GM18868 (cell line): ENCODE results near the gene PLCB3.

Experiments
- ATAC-seq: cut with Tn5 transposase; IDR thresholded peaks from one replicate; pipeline ENCODE4 v1.9.1; 2021; ENCODE audit warnings: mild to moderate bottlenecking, moderate library complexity; ENCODE audit not compliant: unreplicated experiment

The PLCB3 gene

DNA sequence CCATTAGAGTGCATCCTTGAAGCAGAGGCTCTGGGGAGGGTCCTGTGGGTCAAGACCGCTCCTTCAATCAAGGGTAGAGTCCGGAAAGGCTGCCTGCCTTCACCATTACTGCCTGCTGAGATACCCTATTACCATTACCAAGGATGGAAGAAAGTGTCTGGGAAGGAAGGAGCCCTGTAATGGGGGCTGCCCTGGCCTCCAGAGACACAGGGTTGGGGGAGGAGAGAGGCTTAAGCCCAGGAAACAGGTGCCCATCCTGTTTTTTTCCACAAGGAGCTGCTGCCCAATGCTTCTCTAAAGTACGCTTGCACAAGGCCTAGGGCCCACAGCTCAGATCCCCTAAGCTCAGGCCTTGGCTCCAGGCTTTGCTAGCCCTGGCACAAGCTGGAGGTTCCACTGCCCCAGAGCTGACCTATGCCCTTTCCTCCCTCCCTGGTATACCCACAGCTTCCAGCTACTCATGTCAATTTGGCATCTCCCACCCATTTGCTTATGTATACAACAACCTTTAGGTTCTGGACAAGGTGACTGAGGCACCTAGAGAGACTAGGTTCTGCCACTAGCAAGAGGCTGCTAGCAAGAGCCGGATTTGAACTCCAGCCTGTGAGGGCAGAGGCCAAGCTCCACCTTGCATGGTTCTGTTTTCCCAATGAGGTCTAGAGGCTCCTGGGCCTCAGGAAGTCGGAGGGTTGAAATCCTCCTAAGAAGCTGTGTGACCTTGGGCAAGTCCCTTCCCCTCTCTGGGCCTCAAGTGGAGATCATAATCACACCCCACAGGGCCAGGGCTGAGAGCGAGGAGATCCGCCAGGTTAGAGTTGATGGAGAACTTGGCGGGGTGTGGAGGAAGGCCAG is 1.5 kb upstream of the PLCB3 start:
- no peak for ATAC-seq

DNA sequence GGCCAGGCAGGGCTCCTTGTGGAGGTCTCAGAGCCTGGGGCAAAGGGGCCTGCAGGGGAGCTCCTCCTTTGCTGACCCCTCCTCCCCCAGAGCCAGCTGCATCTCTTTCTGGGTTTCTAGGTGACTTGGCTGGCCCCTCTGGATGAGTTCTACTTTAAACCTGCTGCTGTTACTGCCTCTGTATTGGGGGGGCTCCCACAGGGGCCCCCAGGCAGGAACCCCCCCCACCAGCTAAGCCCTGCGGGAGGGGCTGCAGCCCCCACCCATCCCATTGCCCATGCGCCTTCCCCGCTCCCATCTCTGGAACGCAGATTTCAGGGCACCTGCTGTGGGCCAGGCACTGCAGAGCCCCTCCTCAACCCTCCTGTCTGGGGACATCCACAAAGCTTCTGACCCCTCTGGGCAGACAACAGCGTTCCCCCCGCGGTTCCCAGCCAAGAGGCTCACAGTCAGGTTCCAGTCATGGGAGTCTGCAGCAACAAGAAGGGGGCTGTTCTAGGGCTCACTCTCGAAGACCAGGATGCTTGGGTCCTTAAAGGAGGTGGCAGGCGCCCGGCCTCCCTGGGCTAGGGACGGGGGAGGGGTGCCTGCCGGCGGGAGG is 815 bp upstream of the PLCB3 start:
- ATAC-seq, result no peak

DNA sequence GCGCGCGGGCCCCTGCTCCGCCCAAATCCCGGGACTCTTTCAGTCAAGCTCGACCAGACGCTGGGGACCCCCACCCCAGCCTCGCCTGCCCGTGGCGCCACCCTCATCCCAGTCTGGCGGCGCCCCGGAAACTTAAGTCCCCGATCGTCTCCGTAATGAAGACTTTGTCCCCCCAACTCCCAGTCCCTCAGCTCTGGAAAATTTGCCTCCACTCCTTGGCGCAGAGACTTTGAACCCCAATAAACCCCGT is 348 bp downstream of the PLCB3 start:
- no peak for ATAC-seq

GRCh38 chr11:64252003-64252872 is 908 bp downstream of the PLCB3 start:
- no peak for ATAC-seq

DNA sequence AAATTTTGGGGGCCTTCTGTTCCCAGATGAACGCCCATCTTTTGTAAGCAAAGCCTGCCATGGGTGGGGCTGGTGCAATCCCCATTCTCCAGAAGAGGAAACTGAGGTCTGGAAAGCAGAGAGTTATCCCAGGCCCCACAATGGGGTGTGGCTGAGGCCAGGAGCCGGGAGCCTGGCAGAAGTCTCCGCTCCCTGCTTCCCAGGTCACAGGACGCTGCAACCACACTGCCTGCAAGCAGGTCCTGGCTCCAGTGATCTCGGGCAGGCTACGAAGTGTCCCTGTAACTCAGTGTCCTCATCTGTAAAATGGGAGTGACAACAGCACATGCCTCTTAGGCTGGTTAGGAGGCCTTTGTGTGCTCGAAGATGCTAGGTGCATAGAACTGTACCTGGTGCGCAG is 1.7 kb downstream of the PLCB3 start:
- ATAC-seq, result no peak

DNA sequence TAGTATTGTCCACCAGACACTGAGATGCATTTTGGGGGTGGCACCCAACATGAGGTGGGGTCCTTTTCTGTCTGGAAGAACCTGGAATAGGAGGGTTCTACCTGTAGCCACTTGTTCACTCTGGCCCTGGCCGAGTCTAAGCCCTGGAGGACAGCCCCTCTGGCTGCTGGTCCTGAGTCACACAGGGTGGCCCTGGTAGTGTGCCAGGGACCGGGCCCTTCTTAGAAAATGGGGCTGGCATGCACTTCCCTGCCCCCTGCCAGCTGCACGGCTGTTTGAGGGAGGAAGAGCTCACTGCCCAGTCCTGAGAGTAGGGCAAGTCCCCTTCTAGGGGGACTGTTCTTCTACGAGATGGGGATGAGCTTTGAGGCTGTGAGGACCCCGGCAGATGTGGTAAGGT is 2.2 kb downstream of the PLCB3 start:
- ATAC-seq, result no peak

- ATAC-seq, result no peak
These were observed 3.0 kb downstream of the PLCB3 start for GRCh38 chr11:64254326-64254725.

GRCh38 chr11:64255135-64256128 is 4.1 kb downstream of the PLCB3 start:
- no peak for ATAC-seq

- no peak for ATAC-seq
These were observed 5.0 kb downstream of the PLCB3 start for GRCh38 chr11:64256300-64256699.

DNA sequence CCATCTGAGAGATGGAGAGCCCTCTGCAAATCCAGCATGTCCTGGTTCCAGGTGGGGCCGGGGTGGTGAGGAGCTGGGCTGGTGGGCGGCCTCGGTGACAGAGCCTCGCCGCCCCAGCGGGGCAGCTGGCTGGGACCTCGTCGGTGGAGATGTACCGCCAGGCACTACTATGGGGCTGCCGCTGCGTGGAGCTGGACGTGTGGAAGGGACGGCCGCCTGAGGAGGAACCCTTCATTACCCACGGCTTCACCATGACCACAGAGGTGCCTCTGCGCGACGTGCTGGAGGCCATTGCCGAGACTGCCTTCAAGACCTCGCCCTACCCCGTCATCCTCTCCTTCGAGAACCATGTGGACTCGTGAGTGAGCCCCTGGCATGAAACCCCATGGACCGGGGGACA is 7.0 kb downstream of the PLCB3 start:
- ATAC-seq, result no peak

GRCh38 chr11:64258946-64259532 is 7.7 kb downstream of the PLCB3 start:
- ATAC-seq, result no peak

GRCh38 chr11:64259533-64260067 is 8.3 kb downstream of the PLCB3 start:
- no peak for ATAC-seq

- no peak for ATAC-seq
These were observed 8.9 kb downstream of the PLCB3 start for GRCh38 chr11:64260147-64260708.

- ATAC-seq, result no peak
These were observed 10.3 kb downstream of the PLCB3 start for GRCh38 chr11:64261556-64262080.

DNA sequence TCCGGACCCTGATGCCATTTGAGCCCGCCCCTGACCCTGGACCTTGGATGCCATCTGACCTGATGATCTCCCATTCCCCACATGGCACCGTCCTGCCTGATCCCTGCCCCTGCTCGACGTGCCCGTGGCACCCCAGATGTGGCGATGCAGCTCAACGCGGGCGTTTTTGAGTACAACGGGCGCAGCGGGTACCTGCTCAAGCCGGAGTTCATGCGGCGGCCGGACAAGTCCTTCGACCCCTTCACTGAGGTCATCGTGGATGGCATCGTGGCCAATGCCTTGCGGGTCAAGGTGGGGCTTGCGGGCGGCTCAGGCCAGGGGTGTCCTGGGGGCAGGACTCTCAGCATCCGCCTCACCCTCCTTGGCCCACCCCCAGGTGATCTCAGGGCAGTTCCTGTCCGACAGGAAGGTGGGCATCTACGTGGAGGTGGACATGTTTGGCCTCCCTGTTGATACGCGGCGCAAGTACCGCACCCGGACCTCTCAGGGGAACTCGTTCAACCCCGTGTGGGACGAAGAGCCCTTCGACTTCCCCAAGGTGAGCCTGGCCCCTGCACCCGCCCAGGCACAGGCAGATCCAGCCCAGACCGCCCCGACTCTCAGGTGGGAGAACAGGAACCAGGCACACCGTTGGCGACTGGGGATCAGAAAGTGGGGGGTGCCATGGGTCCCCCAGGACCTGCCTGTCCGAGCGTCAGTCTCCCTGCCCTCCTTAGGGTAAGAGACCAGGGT is 11.1 kb downstream of the PLCB3 start:
- ATAC-seq, result no peak

- ATAC-seq, result no peak
These were observed 12.0 kb downstream of the PLCB3 start for GRCh38 chr11:64263021-64263946.

- ATAC-seq, result no peak
These were observed 12.6 kb downstream of the PLCB3 start for GRCh38 chr11:64263947-64264317.

DNA sequence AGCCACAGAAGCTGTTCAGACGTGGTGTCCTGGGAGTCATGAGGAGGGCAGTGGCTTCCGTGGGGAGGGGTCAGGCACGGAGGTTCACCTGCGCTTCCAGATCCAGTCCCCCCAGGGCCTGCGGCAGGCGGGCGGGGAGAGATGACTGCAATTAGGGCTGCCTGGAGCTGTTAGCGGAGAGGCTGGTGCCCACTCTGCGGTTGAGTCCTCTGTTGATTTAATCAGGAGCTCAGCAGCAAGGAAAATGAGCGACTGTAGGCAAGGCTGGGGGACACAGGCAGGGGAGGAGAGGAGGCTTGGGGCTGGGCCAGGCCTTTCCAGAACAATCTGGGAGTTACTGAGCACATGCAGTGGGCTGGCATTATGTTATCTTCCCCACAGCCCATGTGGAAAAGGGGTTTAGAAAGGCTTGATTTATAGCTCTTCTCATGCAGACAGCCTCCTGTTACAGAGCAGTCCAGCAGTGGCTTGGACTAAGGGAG is 13.1 kb downstream of the PLCB3 start:
- ATAC-seq, result no peak
